Activated gamma-delta T cell treated with Interleukin-2 at 50 U/mL for 16 hours (primary cell): ENCODE data around the gene ZBTB45.

Experiments
- DNase-seq: peaks from one replicate; pipeline ENCODE4 v3.0.0-alpha.2; 2020

ZBTB45 gene

DNA sequence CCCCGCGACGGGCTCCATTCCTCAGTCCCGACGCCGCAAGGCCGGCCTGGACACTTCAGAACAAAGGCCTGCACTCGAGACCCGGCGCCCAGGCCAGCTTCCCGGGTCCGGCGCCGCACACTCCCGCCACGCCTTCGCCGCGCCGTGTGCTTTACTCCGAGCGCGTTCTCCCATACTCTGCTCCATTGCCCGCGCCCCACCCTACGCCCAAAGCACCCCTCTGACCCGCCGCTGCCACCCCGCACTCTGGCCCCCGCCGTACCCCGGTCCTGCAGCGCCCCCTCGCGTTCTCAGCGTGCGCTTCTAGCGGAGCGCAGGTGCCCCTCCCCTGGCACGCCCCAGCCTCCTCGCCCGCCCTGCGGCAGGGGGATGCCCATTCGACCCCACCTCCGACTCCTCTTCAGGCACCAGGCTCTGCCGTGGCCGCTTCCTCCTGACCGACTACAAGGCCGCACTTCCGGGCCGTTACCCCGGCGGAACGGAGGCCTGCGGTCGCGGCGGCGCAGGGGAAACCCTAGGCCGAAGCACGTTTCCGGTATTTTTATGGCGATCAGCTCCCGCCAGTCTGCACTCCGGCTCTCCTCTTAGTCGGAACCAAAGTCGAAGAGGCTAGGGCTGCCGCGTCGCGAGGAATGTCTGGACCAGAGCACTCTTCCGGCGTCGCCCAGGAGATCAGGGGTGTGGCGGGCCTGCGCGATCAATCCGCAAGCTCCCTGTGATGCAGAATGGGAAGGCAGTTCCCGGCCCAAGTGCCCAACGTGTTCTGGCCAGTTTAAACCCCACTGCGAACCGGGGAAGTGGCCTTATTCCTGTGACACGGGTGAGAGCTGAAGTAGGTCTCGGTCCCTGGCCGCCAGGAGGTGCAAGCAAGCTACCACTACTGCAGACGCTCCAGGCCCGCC lies at the start of gene ZBTB45:
Gene ZBTB45, minus strand, starts transcription at position 456 of the 902 bp plus-strand sequence. CDS start 2,137 bp downstream, outside the sequence.
- DNase-seq: peak; percentile 83

DNA sequence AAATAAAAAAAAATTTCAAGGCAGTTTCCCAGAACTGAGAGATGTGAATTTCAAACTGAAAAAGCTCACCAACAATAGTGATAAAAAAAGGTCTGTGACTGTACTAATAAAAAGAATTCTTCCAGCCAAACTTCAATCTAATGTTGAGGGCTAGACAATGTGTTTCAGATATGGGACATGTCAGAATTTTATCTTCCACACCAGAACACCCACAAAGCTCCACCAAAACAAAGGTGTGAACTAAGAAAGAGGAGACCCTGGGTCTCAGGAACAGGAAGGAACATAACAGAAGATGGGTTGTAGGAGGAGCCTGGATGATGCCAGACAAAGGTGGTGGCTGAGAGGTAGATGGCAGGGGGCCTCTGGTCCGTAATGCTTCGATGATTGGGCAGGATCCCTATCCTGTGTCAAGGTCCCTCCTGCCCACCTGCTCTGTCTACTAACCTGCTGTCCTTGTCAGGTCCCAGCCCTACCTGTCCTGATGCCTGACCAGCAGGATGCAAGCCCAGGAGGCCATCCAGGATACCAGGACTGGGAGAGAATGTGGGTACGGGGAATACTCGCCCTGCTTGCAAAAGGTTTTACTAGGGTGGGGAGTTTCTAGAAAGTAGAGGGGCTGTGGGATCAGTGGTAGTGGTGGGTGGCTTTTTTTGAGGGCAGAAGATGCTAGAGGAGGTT lies 49.0 kb upstream of the ZBTB45 start:
- no peak for DNase-seq

- DNase-seq: no peak
Measured at GRCh38 chr19:58566989-58567388, 47.4 kb upstream of the ZBTB45 start.

DNA sequence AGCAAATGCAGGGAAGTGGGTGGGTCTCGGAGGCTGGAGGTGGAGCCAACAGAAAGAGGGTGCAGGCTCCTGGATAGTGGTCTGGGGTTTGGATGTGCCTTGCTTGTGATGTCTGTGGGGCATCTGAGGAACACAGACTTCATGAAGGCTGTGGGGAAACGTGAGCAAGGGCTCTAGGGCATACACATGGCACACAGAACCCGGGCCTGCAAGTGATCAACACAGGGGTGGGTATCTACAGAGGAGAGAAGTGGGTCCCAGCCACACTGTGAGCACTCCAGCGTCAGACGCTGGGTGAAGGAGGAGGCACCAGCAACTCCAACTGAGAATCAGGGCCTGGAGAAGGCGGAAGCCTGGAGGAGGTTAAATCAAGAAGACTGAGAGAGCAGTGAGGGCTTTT lies 44.2 kb upstream of the ZBTB45 start:
- no peak for DNase-seq

DNA sequence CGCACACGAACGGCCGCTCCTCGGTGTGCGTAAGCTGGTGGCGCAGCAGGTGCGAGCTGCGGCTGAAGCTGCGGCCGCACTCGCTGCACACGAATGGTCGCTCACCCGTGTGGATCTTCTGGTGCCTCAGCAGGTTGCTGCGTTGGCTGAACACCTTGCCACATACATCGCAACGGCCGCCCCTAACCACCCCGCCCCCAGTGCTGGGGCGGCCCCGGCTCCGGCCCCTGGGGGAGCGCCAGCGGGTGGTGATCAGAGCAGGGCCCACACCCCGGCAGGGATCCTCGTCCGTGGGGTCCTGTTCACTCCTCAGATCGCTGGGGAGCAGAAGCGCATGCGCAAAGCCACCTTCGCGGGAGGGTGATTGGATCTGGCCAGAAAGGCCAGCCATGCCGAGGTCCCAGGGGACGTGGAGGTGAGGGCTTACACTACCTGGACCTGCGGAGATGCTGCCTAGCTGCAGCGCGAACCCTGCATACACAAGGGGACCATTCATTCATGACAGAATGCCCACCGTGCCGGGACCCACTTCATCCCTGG lies 43.5 kb upstream of the ZBTB45 start:
- DNase-seq: no peak

DNA sequence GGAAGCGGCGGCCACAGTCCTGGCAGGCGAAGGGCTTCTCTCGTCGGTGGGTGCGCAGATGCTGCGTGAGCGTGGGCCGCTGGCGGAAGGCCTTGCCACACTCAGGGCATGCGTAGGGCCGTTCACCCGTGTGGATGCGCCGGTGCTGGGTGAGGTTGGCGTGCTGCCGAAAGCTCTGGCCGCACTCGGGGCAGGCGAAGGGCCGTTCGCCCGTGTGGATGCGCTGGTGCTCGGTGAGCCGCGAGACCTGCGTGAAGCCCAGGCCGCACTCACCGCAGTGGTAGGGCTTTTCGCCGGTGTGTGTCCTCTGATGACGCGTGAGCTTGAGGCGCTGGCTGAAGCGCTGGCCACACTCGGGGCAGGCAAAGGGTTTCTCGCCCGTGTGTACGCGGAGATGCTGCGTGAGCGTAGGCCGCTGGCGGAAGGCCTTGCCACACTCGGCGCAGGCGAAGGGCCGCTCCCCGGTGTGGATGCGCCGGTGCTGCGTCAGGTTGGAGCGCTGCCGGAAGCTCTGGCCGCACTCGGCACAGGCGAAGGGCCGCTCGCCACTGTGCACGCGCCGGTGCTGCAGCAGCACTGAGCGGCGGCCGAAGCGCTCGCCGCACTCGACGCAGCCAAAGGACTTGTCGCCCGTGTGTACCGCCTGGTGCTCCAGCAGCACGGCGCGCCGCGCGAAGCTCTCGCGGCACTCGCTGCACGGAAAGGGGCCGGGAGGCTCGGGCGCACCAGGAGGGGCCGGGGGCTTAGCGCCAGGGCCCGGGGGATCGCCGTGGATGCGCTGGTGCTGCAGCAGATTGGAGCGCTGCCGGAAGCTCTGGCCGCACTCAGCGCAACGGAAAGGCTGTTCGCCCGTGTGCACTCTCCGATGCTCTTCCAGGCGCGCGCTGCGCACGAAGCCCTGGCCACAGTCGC lies 42.8 kb upstream of the ZBTB45 start:
- no peak for DNase-seq

- DNase-seq: no peak
Measured at GRCh38 chr19:58561373-58562121, 41.9 kb upstream of the ZBTB45 start.

- DNase-seq: no peak
Measured at GRCh38 chr19:58560921-58561320, 41.3 kb upstream of the ZBTB45 start.

DNA sequence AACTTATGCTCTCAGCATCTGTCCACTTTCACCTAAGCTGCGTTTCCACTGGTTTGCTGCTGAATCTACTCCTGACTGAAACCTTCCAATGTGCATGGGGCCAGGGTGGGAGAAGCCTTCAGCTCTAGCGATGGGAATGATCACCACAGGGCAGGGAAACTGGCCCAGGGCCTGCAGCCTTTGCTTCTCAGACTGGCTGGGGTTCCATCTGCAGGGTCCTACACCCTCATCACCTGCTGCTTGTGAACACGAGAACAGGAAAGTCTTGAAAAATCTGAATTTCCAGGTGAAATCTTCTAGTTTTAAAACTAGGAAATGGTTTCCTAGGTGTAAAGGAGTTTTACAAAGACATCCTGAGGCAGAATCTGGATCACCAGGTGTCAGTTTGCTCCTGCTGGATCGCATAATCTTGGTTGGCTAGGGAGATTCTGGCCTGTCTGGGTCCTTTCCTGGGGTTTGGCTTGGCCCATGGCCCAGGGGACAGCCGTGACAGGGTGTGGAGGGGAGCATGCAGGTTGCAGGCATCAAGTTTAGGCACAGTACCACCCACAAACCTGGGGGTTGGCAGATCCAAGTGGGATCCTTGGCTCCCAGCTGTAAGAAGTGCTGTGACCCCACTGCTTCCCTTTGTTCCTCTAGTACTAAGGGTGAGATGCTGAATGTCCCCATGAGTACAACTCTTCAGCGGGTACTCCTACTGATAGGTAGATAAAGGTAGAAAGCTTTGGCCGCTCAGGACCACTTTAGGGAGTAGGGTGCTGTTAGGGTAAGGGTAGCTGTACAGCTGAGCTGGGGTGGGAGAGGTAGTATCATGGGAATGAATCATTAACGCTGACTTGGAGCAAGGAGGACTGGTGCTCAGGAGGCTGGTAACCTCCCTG lies 40.6 kb upstream of the ZBTB45 start:
- DNase-seq: no peak

GRCh38 chr19:58559275-58560006 lies 39.8 kb upstream of the ZBTB45 start:
- peak; percentile 55 for DNase-seq

GRCh38 chr19:58558623-58559274 lies 39.1 kb upstream of the ZBTB45 start:
- peak; percentile 100 for DNase-seq

DNA sequence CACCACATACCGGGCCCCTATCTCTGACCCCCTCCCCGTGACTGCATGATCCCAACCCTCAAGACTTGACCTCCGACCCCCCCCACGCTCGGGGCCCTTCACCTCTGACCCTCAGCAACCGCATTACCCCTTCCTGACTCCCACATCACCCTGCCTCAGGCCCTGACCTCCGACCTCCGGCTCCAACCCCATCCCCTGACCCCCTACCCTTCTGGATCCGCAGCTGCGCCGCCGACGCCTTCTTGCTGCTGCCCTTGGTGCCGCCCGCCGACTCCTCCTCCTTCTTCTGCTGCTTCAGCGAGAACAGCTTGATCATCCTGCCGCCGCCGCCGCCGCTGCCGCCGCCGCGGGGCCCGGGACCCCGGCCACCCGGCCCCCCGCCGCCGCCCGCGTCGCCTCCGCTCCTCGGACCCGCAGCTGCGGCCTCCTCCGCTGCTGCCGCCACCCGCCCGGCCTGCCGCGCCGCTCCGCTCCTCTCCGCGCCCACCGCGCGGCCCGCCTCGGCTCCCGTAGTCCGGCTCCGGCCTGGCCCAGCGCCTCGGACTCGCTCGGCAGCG lies 38.5 kb upstream of the ZBTB45 start, which contains the start of gene UBE2M:
Gene UBE2M, minus strand, starts transcription at position 546 of the 557 bp plus-strand sequence. Its CDS starts 230 bp downstream, at position 316.
- DNase-seq: peak; percentile 58

- no peak for DNase-seq
Measured at GRCh38 chr19:58557221-58558065, 37.8 kb upstream of the ZBTB45 start.

DNA sequence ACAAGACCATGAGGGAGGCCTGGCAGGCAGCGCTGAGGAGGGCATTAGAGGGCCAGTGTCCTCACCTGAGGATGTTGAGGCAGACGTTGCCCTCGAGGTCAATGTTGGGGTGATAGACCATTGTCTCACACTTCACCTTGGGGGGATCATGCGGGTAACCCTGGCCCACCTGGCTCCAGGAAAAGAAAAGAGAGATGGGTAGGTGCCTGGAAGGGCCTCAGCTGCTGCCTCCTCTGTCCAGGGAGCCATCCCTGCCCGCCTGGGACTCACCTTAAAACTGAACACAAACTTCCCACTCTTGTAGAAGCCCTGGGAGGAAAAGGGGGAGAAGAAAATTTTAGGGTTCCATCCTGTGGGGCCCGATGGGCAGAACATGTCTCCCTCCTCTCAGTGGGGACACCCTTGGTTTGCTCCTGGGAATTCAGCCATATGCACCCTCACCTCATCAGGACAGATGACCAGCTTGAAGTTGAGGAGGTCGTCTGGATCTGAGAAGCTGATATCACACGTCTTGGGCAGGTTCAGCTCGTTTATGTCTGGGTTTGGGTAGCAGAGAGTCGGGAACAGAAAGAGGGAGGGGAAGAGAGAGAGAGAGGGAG lies 37.1 kb upstream of the ZBTB45 start:
- DNase-seq: no peak

- DNase-seq: no peak
Measured at GRCh38 chr19:58555920-58556621, 36.5 kb upstream of the ZBTB45 start.

DNA sequence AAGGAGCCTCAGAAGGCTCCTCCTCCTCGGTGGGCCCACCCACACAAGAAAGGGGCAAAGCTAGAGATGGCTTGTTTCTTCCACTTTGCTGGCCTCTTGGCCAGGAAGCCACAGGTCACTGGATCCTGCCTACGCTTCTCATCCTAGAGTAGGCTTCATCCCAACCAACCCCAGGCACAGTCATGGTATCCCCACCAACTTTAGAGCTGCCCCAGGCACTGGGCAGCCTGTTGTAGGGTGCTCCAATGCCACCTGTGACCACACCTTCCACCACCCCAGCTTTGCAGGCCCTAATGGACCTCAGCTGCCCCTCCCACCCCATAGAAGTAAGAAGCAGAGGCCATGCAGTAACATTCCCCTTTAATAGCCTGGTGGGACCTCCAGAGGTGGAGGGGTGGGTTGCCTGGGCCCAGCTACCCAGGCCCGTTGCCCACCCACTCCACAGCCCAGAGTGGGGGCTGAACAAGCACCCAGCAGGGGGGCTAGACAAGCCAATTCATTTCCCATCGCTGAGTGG lies 35.8 kb upstream of the ZBTB45 start:
- no peak for DNase-seq
